GM18526 (cell line): ENCODE data around the gene SPG11.

Experiments
- POLR2A ChIP-seq: IDR thresholded peaks from 3 replicates; pipeline ENCODE4 v1.6.1; 2011; ENCODE audit not compliant: insufficient read length; ENCODE audit errors: extremely low read depth

Gene SPG11

DNA sequence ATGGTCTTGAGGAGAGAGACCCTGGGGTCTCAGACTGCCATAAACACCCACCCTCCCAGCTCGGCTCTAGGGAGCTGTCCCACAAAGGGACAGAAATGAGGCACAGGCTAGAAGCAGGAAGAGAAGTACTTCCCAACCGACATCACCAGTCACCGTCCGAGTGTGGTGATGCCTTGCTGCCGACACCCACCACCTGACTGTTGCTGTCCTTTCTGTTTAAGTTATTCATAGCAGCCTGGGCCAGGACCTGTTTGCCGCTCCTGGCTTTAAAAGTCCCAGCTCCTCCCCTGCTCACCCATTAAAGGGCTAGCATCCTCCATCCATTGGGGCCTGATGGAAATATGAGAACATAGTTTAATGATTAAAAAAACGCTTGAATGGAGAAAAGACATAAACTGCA lies 13.2 kb upstream of the SPG11 start:
- peak; percentile 25 for TF ChIP-seq POLR2A

DNA sequence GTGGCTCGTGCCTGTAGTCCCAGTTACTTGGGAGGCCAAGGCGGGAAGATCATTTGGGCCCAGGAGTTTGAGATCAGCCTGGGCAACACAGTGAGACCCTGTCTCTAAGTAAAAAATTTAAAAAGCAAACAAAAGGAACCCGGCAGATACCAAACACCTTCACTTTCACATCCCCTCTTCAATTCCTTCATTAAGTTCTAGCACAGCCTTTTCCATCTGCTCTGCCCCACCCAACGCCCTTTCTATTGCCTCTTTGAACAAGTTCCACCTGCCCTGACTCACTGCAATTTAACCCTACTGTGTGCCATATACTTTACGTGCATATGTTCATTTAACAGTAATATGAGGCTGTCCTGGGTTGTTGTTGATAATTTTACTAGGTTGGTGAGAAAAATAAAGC lies 12.4 kb upstream of the SPG11 start:
- TF ChIP-seq POLR2A: no peak

DNA sequence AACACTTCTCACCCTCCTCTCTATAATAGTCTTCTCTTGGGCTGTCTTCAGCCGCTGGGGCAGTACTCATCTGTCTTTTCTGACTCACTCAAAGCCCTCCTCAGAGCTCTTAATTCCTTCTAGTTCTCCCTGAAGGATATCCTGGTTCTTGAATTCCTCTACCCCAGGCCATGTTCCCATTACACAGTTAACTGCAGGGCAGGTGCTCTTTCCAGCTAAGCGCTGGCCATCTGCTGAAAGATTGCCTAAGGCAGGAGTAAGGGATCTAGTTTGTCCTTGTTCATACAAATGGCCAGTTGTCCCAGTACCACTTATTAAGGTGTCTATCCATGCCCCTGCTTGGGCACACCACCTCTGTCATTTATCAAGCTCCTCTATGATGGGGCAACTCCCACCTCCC lies 10.2 kb upstream of the SPG11 start:
- no peak for TF ChIP-seq POLR2A

DNA sequence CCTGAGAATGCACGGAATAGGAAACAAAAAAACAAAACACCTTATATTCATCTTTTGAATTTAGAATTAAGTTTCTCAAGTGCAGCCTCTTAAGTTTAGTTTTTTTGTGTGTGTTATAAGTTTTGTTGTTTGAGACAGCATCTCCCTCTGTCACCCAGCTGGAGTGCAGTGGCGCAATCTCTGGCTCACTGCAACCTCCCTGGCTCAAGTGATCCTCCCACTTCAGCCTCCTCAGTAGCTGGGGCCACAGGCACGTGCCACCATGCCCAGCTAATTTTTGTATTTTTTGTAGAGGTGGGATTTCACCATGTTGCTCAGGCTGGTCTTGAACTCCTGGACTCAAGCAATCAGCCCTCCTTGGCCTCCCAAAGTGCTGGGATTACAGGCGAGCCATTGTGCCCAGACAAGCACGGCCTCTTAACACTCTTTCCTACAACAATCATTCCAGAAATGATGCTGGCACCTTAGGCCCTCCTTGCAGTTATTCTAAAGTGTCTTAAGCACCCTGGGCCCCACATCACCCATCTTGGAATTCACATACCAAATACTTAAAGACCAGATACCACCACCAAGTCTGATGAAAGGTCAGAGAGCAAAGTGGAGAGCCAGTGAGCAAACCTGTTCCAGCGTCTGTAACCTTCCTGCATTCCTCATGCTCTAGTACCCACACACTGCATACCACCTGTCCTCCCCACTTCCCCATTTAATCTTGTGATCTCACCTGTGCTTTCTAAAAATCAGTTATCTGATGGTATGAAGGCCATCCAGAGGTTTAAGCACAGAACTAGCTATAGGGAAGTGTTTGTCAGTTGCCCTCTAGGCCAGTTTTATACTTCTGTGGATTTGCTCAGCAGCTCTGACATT lies 6.9 kb upstream of the SPG11 start:
- no peak for TF ChIP-seq POLR2A

DNA sequence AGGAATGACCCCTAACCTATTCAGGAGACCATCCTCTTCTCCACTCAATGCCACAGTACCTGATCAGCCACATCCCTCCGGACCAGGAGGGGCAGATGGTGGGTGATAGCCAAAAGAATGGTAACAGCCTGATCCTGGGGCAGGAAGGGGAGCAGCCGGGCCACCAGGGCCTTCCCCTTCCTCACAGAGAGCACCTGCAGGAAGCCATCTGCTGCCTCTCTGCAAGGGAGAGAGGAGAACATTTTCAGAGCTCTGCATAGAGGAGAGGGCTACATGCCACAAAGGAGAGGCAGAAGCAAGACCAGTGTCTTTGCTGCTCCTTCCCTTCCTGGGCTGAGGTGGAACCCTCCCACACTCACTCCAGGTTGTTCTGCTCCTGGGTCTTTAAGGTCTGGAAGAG lies 5.5 kb upstream of the SPG11 start:
- TF ChIP-seq POLR2A: no peak

DNA sequence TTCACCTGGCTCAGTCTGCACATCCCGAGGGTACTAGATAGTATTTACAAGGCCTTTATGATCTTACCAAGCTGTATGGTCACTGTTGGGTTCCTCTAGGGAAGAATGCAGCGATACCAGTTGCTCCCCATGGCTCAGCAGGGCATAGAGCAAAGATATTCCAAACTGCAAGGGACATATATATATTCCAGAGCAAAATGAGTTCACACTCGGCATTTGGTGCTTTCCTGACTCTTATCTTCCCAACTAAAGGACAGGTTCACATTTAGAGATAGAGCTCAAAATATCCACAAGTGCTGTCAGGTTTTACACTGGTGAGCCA lies 3.5 kb upstream of the SPG11 start:
- no peak for TF ChIP-seq POLR2A

DNA sequence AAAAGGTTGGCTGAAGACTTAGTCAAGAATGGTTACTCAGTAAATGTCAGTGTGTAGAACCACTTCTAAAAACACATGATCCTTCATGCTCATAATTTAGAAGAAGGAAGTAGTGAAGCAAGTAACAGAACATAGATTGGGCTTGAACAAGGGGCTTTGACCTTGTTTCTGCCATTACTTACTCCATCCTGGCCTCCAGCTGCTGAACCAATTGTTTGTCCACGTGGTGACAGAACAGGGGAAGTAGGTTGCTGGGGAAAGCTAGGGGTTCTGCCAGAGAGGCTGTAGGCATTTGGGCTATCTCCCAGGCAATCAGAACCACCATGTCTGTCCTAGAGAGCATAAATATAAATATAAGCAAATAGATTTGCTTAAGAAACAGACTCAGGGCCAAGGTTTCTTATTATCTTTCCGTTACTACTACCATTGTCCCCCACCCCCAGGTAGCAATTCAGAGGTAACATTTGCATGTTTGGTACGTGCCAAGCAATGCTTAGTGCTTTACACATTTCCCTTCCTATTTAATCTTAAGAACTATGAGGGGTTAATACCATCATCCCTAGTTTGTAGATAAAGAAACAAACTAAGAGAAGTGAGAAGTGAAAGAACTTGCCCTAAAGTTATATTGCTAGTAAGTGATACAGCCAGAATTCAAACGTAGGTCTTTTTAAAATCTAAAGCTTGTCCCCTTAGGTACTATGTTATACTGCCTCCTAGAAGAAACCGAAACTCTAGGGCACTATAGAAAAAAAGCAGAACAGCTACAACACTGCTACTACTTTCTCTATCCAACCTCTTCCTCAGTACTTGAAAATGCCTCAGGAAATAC lies 3.0 kb upstream of the SPG11 start:
- no peak for TF ChIP-seq POLR2A

DNA sequence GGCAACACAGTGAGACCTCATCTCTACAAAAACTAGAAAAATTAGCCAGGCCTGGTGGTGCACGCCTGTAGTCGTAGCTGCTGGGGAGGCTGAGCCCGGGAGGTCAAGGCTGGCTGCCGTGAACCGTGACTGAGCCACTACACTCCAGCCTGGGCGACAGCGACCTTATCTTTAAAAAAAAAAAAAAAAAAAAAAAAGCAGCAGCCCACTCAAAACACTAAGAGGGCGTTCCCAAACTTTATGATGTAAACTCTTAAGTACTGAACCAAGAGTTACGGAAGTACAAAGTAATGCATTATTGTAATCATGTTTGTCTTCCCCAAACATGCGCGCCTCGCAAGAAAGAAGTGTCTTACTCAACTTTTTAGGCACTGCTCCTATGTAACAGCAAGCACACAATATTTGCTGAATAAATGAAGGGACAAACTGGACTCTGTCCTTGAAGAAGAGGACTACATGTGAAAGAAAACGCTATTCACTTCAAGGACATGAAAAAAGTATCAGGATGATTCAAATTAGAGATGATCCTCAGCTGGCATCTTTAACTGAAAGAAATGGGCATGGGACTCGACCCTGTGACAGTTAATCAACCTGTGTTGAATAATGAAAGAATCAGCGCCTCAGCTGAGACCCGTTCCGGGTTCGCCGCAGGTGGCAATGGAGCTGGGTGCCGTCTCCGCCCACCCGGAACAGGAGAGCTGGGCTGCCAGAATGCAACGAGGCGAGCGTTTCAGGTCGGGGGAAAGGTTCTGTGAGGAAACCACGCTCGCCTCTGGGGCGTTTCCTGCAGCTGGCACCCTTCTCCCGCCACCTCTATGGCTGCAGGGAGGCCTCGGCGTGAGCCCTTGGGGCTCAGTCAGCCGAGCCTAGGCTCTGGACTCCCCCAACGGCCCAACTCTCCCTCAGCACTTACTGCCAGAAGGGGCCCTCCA lies 718 bp downstream of the SPG11 start:
- TF ChIP-seq POLR2A: no peak

DNA sequence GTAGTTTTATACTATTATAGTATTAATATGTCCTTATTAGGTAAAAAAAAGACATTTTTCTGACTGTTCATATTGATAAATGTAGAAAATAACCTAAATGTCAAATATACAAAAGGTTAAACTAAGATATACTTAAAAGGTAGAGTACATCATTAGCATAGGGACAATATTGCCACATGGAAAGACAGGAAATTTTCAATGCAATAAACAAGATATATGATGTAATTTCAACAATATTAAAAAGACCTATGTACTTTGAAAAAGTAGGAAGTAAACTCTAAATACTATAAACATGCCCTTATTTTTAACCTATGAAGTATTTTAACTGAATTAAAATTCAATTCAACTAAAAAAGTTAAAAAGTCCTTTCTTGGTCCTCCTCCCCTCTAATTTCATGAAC lies 1.9 kb downstream of the SPG11 start:
- no peak for TF ChIP-seq POLR2A

DNA sequence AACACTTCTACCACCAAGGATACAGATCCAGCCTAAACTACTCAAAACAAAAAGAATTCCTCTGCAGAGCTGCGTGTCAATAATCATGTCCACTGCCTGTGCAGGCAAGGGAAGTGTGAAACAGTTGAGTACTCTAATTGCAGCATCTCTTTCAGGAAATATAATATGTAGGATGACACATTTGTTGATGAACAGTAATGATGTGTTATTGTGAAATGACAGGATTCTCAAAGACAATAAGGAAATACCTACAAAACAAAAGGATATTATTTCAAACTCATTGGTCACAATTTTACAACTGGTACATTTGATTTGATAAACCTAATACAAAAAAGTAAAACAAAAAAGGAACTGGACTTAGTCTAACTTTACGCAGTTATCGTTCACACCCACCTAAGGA lies 4.4 kb downstream of the SPG11 start:
- no peak for TF ChIP-seq POLR2A

DNA sequence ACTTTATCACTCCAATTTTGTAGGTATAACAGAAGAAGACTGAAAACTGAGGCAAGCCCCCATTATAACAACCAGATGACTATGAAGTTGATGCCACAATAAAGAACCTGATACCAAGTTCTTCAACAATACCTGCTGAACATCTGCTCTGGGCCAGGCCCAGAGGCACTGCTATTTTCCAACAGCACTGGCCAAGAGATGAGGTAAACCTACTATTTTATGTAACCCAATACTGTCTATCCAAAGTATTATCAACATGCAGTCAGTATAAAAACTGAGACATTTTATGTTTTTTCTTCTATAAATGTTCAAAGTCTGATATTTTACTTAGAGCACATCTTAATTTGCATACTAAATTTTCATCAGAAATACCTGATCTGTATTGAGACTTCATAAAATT lies 6.1 kb downstream of the SPG11 start:
- TF ChIP-seq POLR2A: no peak

DNA sequence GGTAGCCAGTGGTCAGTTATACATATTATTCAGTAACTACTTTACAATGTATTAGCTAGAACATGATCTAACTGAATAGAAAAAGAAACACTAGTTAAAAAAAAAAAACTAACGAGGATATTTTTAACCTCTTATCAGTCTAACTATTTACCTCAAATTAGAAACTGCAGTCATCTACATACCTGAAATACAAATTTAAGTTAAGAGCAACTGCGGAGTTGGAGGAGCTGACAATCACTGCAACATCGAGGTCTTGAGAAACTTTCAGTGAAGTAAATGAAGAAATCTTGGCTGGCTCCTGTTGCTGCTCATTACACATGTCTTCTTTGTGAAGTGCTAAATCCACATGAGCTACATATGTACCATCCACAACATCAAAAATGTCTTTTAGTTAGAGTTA lies 6.5 kb downstream of the SPG11 start:
- no peak for TF ChIP-seq POLR2A

DNA sequence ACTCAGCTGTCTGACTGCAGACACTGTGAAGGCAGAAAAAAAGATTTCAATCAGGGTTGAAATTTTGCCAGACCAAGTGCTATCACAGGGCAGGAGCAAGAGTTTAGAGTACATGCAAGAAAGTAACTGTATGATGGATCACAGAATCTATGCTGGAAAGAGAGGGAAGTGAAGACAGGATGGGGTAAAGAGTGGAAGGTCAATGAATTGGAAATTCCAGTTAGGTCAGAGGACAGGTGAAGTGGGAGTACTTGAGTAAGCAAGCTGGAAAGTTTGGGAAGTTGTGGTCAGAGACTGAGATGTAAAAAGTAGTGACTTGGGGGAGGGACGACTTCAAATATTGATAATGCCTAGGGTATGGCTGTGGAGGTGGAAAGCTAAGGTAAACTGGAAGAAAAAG lies 7.2 kb downstream of the SPG11 start:
- TF ChIP-seq POLR2A: no peak

DNA sequence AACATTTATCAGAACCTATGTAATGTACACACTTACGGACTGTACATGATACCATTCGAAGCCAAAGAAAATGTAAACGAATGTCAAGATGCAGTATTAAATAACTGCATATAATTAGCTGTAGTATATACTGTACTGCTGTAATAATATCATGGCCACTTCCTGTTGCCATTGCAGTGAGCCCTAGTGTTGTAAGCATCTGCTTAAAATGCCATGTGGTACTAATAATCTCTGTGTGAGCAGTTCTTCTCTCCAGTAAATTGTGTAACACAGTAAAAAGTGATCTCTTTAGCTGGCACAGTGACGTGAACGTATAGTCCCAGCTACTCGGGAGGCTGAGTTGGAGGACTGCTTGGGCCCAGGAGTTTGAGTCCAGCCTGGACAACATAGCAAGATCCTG lies 8.6 kb downstream of the SPG11 start:
- TF ChIP-seq POLR2A: no peak

DNA sequence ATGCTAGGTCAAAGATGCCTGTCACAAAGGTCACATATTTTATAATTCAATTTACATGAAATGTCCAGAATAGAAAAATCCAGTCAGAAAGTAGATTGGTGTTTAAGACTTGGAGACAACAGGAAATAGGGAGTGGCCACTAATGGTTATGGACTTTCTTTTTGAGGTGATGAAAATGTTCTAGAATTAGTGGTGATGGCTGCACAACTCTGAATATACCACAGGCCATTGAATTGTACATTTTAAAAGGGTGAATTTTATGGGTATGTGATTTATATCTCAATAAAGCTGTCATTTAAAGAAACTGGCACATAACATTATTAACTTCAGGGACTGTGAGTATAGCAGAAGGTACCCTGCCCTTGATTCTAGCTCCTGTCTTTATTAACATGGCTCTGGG lies 15.8 kb downstream of the SPG11 start:
- no peak for TF ChIP-seq POLR2A
